ENCODE measurements around the gene LRRC31.

The LRRC31 gene

GRCh38 chr3:169861871-169862270, 7.9 kb downstream of the LRRC31 start:
- DNase-seq, result no peak

DNA sequence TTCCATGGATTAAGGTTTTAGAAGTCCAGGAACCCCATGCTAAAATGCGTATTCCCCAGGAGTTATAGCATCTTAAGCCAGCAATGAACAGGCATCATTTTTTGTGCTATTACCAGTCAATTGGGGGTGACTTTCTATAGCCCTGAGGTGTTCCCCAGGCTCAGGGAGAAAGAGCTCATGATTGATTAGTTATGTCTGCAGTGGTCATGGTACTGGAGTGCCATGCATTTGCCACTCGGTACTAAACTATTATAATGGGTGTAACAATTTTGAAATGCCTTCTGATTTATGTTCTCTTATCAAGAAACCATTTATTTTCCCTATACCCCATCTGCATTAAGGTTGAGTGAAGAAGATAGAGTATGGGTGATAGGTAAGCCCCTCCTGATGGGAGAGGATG, 11.9 kb downstream of the LRRC31 start:
- no peak for DNase-seq

DNA sequence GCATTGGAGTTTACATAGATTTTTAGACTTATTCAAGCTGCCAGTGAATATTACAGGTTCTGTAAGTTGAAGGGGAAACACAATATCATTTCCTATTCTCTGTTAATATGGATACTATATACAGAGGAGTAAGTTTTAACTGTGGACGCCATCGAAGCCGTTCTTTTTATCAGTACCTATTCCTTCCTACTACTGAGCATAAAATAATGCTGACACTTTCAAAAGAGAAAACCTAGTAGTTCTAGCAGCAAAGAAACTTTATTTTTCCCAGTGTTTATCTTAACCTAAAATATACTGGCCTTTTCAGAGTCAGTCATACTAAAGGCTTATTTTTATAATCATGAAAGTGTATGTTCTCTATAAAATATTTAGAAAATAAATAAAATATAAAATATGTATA, 14.2 kb downstream of the LRRC31 start:
- no peak for DNase-seq

GRCh38 chr3:169850618-169851017, 19.1 kb downstream of the LRRC31 start:
- no peak for DNase-seq

DNA sequence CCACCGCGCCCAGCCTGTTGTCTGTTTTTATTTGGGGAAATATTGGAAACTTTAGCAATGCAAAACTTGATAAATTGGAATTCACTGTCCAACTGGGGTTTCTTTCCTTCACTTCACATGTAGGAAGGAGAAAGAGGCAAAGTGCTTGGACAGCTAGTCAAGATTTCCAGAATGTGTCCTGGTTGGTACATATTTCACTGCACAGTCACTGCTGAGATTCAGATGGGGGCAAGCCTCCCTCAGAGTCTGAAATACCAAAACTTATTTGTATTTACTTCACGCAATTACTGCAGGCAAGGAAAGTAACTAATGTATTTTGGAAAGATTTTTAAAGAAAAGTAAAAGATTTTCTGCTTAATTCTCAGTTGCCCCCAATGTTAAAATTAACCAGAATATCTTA, 21.0 kb downstream of the LRRC31 start:
- DNase-seq, result no peak

- DNase-seq, result peak; percentile 25
Observed at GRCh38 chr3:169847896-169848295, 21.8 kb downstream of the LRRC31 start.

DNA sequence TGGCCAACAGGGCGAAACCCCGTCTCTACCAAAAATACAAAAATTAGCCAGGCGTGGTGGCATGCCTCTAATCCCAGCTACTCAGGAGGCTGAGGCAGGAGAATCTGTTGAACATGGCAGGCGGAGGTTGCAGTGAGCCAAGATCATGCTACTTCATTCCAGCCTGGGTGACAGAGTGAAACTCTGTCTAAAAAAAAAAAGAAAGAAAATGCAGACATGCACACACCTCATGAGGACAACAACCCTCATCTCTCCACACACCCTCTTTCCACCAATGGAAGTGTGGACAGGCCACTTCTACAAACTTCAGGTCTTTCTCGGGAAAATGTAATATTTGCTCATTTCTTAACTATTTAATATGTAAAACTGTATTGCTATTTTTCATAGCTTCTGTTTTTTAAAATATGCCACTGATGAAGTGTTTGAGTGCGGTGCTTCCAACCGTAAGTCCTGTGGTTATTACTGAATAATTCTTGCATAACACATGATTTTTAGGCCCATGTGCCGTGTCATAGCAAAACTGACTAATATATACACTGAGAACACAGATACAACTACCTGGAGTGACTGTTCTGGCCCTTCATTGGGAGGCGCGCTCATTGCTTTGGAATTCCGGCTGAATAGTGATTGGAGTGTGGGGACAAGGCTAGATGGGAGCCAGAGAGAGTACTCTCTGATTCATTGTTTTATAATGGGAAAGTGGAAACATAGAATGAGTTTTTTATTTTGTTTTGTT, 23.1 kb downstream of the LRRC31 start:
- DNase-seq, result no peak

DNA sequence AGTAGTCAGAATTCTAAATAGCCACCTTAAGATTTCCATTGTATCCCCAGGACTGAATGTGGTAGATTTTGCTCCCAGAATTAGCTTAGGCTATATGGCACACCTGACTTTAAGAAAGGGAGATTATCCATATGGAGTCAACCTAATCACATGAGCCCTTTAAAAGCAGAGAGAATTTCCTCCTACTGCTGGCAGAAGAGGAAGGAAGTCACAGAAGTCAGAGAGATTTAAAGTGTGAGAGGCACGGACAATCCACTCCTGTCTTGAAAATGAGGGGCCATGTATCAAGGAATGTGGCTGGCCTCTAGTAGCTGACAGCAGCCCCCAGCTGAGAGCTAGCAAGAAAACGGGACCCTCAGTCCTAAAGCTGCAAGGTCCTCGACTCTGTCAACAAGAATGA, 26.8 kb downstream of the LRRC31 start:
- no peak for DNase-seq

- no peak for DNase-seq
Observed at GRCh38 chr3:169841171-169841570, 28.6 kb downstream of the LRRC31 start.

- no peak for DNase-seq
Observed at GRCh38 chr3:169838511-169839030, 31.2 kb downstream of the LRRC31 start.

- no peak for DNase-seq
Observed at GRCh38 chr3:169836942-169837275, 32.8 kb downstream of the LRRC31 start.

GRCh38 chr3:169836078-169836941, 33.4 kb downstream of the LRRC31 start:
- no peak for DNase-seq

DNA sequence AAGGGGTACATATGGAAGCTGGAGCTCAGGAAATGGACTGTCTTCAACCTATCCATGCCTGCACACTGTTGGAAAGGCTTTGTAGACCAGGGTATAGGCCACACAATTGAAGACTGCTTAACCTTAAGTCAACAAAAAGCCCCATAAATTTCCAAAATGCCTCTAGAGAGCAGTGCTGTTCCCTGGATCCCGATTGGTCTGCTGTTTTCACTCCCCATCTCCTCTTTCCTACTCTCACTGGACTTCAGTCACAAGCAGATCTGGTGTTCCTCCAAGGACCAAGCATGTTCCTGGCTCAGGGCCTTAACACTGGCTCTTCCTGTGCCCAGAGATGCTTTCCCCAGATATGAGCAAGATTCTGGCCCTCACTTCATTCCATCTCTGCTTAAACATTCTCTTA, 34.2 kb downstream of the LRRC31 start:
- no peak for DNase-seq

GRCh38 chr3:169827712-169828111, 42.0 kb downstream of the LRRC31 start:
- DNase-seq, result no peak

- no peak for DNase-seq
Observed at GRCh38 chr3:169825316-169825715, 44.4 kb downstream of the LRRC31 start.

- DNase-seq, result peak; percentile 40
Observed at GRCh38 chr3:169822983-169823382, 46.8 kb downstream of the LRRC31 start.

GRCh38 chr3:169822540-169822939, 47.2 kb downstream of the LRRC31 start:
- DNase-seq, result no peak

- no peak for DNase-seq
Observed at GRCh38 chr3:169822091-169822490, 47.6 kb downstream of the LRRC31 start.

GRCh38 chr3:169818316-169818715, 51.4 kb downstream of the LRRC31 start:
- DNase-seq, result no peak

- no peak for DNase-seq
Observed at GRCh38 chr3:169815590-169816150, 54.1 kb downstream of the LRRC31 start.

DNA sequence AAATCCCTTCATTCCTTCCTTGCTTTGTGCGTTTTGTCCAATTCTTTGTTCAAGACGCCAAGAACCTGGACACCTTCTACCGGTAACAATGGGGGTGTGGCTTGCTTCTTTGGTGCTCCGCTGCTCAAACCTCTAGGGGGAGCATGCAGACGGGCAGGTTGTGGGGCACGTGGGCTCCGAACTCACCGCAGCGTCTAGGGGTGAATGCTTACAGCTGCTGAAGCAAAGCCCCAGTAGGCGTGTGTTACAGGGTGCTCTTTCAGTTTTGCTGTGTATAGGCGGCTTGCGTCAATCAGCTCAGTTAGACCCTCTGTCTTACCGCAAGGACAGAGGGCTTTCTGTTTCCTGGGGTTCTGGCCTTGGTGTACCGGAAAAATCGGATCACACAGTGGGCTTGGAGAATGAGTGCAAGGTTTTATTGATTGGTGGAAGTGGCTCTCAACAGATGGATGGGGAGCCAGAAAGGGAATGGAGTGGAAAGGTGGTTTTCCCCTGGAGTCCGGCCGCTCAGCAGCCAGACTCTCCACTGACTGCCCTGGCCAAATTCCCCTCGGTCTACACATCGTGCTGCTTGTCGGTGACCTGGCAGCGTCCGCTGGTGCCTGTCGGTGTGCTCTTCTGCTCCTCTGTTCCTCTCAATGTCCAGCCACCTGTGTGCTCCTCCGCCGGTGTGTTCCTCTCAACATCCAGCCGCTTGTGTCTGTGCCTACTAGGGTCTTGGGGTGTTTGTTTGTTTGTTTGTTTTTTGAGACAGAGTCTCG, 55.8 kb downstream of the LRRC31 start:
- DNase-seq, result peak; percentile 39

- DNase-seq, result no peak
Observed at GRCh38 chr3:169813278-169813677, 56.5 kb downstream of the LRRC31 start.

Measured in NCI-H1092 treated with DMSO at 0.1 percent for 48 hours (cell line).